Measurements from ENCODE around the gene RUNX2.

DNA sequence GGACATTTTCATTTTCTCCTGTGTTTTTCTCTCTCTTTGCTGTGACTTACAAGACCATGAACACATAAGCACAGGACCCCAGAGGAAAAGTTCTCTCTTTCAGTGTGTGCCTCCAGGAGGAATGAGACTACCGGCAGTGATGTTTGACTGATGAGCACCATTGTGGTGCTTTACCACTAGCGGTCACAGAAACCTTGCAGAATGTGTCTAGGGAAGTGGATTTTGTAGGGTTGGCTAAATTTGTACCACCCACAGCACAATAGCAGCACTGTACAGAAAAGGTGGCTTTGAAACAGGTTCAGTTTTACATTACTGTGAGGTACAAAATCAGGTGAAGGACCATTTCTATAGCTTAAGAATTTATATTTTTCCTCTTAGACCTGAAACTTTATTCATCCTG lies 351.5 kb downstream of the RUNX2 start:
- TF ChIP-seq, protein P1, sequence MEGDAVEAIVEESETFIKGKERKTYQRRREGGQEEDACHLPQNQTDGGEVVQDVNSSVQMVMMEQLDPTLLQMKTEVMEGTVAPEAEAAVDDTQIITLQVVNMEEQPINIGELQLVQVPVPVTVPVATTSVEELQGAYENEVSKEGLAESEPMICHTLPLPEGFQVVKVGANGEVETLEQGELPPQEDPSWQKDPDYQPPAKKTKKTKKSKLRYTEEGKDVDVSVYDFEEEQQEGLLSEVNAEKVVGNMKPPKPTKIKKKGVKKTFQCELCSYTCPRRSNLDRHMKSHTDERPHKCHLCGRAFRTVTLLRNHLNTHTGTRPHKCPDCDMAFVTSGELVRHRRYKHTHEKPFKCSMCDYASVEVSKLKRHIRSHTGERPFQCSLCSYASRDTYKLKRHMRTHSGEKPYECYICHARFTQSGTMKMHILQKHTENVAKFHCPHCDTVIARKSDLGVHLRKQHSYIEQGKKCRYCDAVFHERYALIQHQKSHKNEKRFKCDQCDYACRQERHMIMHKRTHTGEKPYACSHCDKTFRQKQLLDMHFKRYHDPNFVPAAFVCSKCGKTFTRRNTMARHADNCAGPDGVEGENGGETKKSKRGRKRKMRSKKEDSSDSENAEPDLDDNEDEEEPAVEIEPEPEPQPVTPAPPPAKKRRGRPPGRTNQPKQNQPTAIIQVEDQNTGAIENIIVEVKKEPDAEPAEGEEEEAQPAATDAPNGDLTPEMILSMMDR (IDR thresholded peaks at IDR 0.05): no peak
- no peak for TF ChIP-seq POLR2A (IDR thresholded peaks at IDR 0.05)

All from esophagus squamous epithelium (tissue), 4 donors.